ENCODE results near the gene SCD5. TPM values are rescaled to one million over a fixed set of nuclear protein-coding genes. Genes with fewer than 3 reads are reported as not detected.

SCD5 gene
- total and polyA plus RNA-seq, 2 of the 4 experiments (the other 2 are of a cell fraction) = 12.4 to 13.5 TPM

GRCh38 chr4:82585690-82586435 is 212.7 kb downstream of the SCD5 start:
- H3K4me1 ChIP-seq (ENCODE audit: control insufficient read depth, insufficient read depth, low read length) = no peaks in the 10 kb centered on the region
- no peak for TF ChIP-seq CTCF (conservative IDR thresholded peaks at IDR 0.05; ENCODE audit: low read depth, low read length)
- TF ChIP-seq NFE2L2 (IDR thresholded peaks at IDR 0.05; ENCODE audit: low read depth, low read length) = no peak
- TF ChIP-seq ELK1 (IDR thresholded peaks at IDR 0.05; ENCODE audit: borderline replicate concordance, low read depth, low read length) = no peak
- TF ChIP-seq POLR2A (IDR thresholded peaks at IDR 0.05; ENCODE audit: low read depth, low read length) = no peak
- no peak for TF ChIP-seq BHLHE40 (IDR thresholded peaks at IDR 0.05; ENCODE audit: low read depth, low read length)
- TF ChIP-seq RFX5 (IDR thresholded peaks at IDR 0.05; ENCODE audit: low read depth, low read length) = no peak
- TF ChIP-seq CHD1 (IDR thresholded peaks at IDR 0.05; ENCODE audit: low read depth, low read length) = no peak
- TF ChIP-seq MXI1 (IDR thresholded peaks at IDR 0.05; ENCODE audit: borderline replicate concordance, low read depth, low read length) = no peak
- TF ChIP-seq RAD21 (IDR thresholded peaks at IDR 0.05; ENCODE audit: low read length) = no peak
- TF ChIP-seq RCOR1 (IDR thresholded peaks at IDR 0.05; ENCODE audit: insufficient replicate concordance, low read length) = no peak
- TF ChIP-seq USF2 (IDR thresholded peaks at IDR 0.05; ENCODE audit: low read depth, low read length) = no peak
- no peak for TF ChIP-seq SMC3 (IDR thresholded peaks at IDR 0.05; ENCODE audit: low read depth, low read length)
- no peak for TF ChIP-seq CEBPB (IDR thresholded peaks at IDR 0.05; ENCODE audit: low read depth, low read length)
- TF ChIP-seq MAFK (IDR thresholded peaks at IDR 0.05; ENCODE audit: low read depth, low read length) = no peak
- no peak for TF ChIP-seq MAZ (IDR thresholded peaks at IDR 0.05; ENCODE audit: borderline replicate concordance, low read depth, low read length)
- no peak overlapping the region for H3K14ac ChIP-seq (replicated peaks; ENCODE audit: low read depth, low read length)
- no peak overlapping the region for H3K18ac ChIP-seq (ENCODE audit: low read depth, low read length)
- H3K27me3 ChIP-seq (ENCODE audit: control insufficient read depth, insufficient read depth, low read length) = peaks cover 25% of the 10 kb centered on the region
- no peaks in the 10 kb centered on the region for H3K36me3 ChIP-seq (ENCODE audit: control insufficient read depth, insufficient read depth, low read length)
- no peak overlapping the region for H3K4me3 ChIP-seq (ENCODE audit: insufficient read depth, low read depth, low read length)
- H3K9ac ChIP-seq (ENCODE audit: low read depth, low read length) = no peak overlapping the region
- ChIA-PET POLR2A (ENCODE audit: unreplicated experiment) (no interaction called here), CTCF (no interaction called here)
- H3K4me2 ChIP-seq (ENCODE audit: low read depth, low read length) = no peak overlapping the region
- H2BK15ac ChIP-seq (ENCODE audit: low read depth, low read length) = no peak overlapping the region
- in situ Hi-C loops (cut with MboI; ENCODE audit: low sequenced_read_pairs) = no loop called here
- no peaks in the 10 kb centered on the region for H3K79me1 ChIP-seq (ENCODE audit: low read depth in 1 of 2, low read length in 2 of 2)
- H2AK9ac ChIP-seq (replicated peaks; ENCODE audit: low read depth, low read length, poor library complexity) = no peak overlapping the region
- peaks cover 2% of the 10 kb centered on the region; the same call in 1 of the 2 replicates for H3K9me3 ChIP-seq (ENCODE audit: control insufficient read depth, insufficient read depth, low read length)
- no peak for DNase-seq
- intact Hi-C loops (cut with micrococcal nuclease) = no loop called here
- no peak overlapping the region for H2BK120ac ChIP-seq (ENCODE audit: low read depth, low read length)
- no peak overlapping the region for H2BK20ac ChIP-seq (ENCODE audit: low read depth, low read length)
- no peak overlapping the region for H4K8ac ChIP-seq (ENCODE audit: low read depth in 2 of 2, low read length in 2 of 2)
- BruUV-seq (replicated peaks) = no TSS peak
- ATAC-seq (ENCODE audit: low read depth) = no peak
- H4K20me1 ChIP-seq (ENCODE audit: insufficient read depth, low read length) = no peaks in the 10 kb centered on the region
- H3K9me1 ChIP-seq (ENCODE audit: insufficient read depth, low read length) = no peaks in the 10 kb centered on the region
- no peak overlapping the region for H3K4ac ChIP-seq (ENCODE audit: low read depth, low read length)
- dilution Hi-C loops (cut with HindIII; ENCODE audit: low sequenced_read_pairs, unreplicated experiment) = no loop called here
- no peak overlapping the region for H2AFZ ChIP-seq (replicated peaks; ENCODE audit: low read length, poor library complexity)
- H4K5ac ChIP-seq (ENCODE audit: low read depth, low read length) = no peak overlapping the region
- no peak overlapping the region for H4K91ac ChIP-seq (ENCODE audit: insufficient read depth, low read depth, low read length)
- H3K27ac ChIP-seq (ENCODE audit: insufficient read depth, low read length) = no peak overlapping the region
- H2BK5ac ChIP-seq (ENCODE audit: low read depth, low read length, poor library complexity, severe bottlenecking) = no peak overlapping the region
- no peak overlapping the region for H3K56ac ChIP-seq (ENCODE audit: extremely low read depth, insufficient read depth, low read length)
- H2AK5ac ChIP-seq (ENCODE audit: low read depth, low read length) = no peak overlapping the region
- WGBS, 2 experiments (ENCODE audit: extremely low coverage in 2 of 2, insufficient read length in 1 of 2) = 83% methylated on average over 4 of the region's 8 CpGs; no CpG with 5 or more reads in 1 of the 2 experiments
- H3K23ac ChIP-seq (ENCODE audit: low read depth, low read length) = no peak overlapping the region

Measured in IMR-90 (cell line).